Measurements from ENCODE around the gene CD52.
"Not testable (repeated sequence)": the region's sequence is repeated elsewhere in the genome, so short reads cannot be mapped to it uniquely, and the experiment has no call there.

Gene CD52

GRCh38 chr1:26300578-26301275 lies 17.0 kb upstream of the CD52 start:
- no peak for DNase-seq (ENCODE audit: low read depth in 2 of 2)

GRCh38 chr1:26302733-26303405 lies 14.9 kb upstream of the CD52 start:
- no peak for DNase-seq (ENCODE audit: low read depth in 2 of 2)

DNA sequence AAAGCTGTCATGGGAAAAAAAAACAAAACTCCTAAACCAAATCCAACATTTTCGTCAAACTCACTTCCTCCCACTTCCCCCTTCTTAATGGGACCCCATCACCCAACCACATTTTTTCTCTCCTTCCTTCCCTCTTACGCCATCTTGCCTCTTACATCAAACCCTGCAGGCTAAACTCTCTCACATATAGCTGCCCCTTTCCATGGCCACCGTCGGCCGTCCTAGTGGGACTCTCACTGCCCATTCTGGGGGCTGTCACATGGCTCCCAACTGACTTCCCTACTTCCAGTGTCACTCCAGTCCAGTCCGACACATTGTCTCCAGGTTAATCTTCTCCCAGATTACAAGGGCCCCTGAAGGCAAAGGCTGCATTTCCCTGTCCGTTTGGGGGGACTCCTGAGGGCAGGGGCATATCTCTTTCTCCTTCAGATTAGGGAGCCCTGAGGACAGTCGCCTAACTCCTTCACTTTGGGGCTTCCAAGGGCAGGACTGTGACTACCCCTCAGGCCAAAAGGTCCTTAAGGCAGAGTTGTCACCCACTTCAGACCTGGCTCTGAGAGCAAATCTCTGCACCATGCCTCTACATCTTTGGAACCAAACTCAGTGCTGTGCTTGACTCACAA lies 12.0 kb upstream of the CD52 start:
- DNase-seq (ENCODE audit: low read depth in 2 of 2) = no peak

GRCh38 chr1:26306290-26307229 lies 11.2 kb upstream of the CD52 start, which contains the start of gene UBXN11:
TSS of gene UBXN11 (minus strand) at chr1:26306636. CDS start at chr1:26302883, 3,753 bp downstream.
- DNase-seq (ENCODE audit: low read depth in 2 of 2) = peak; percentile 78 to 83

DNA sequence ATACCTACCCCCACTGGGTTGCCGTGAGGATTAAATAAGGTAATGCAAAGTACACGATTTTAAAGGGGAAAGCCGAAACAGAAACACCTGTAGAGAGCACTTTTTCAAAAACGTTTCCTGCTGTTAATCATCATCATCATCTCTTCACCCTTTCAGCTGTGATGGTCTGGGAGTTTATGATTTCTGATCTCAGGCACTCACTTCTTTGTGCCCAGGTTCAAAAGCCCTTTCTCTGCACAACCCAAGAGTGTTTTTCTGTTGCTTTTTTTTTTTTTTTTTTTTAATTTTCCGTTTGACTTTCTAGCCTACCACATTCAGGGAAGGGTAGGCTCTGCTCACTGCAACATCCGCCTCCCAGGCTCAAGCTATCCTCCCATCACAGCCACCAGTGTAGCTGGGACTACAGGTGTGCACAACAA lies 10.4 kb upstream of the CD52 start:
- no peak for DNase-seq (ENCODE audit: low read depth in 2 of 2)

DNA sequence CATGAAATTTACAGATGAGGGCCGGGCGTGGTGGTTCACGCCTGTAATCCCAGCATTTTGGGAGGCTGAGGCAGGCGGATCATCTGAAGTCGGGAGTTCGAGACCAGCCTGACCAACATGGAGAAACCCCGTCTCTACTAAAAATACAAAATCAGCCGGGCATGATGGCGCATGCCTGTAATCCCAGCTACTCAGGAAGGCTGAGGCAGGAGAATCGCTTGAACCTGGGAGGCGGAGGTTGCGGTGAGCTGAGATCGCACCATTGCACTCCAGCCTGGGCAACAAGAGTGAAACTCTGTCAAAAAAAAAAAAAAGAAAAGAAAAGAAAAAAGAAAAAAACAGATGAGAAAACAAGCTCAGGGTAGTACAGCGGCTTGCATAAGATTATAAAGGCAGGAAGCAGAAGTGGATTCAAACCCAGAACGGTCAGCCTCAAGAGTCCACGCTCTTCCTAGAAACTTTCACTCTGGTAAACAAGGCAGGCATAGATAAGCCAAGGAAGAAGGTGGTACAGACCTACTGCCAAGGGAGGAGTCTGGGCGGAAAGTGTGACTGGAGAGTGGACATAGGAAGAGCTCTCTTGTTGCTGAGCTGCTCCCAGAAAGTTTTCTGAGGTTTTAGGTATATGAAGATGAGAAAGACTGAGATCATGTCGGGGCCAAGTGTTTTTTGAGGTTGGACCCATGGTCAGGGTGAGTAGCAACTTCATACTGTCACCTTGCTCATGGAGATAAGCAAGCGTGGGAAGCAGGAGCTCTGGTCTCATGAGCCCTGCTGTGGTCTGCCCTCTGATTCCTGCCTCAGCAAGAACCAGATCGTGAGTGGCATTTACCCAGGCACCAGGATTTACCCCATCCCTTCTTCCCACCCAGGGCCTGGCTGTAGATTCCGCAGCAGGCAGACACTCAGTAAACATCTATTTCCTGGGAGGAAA lies 9.5 kb upstream of the CD52 start:
- not testable (repeated sequence) for DNase-seq (ENCODE audit: low read depth in 2 of 2)

- no peak for DNase-seq (ENCODE audit: low read depth in 2 of 2)
Observed at GRCh38 chr1:26314501-26314900, 3.3 kb upstream of the CD52 start.

GRCh38 chr1:26315874-26316850 lies 1.6 kb upstream of the CD52 start:
- DNase-seq (ENCODE audit: low read depth in 2 of 2) = no peak

DNA sequence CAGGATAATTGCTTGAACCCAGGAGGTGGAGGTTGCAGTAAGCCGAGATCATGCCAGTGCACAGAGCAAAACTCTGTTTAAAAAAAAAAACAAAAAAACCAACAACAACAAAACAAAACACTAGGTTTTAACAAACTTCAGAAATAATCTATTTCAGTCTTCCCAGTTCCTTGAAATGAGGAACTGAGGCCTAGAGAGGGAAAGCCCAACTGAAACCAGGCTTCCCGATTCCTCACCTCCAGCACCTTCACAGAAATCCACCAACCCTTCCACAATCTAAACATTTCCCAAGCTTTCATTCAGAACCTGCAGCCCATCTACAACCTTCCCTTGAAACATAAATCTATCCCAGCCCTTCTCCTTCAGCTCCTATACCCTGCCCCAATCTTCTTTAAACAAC lies 612 bp upstream of the CD52 start:
- DNase-seq (ENCODE audit: low read depth in 2 of 2) = no peak

DNA sequence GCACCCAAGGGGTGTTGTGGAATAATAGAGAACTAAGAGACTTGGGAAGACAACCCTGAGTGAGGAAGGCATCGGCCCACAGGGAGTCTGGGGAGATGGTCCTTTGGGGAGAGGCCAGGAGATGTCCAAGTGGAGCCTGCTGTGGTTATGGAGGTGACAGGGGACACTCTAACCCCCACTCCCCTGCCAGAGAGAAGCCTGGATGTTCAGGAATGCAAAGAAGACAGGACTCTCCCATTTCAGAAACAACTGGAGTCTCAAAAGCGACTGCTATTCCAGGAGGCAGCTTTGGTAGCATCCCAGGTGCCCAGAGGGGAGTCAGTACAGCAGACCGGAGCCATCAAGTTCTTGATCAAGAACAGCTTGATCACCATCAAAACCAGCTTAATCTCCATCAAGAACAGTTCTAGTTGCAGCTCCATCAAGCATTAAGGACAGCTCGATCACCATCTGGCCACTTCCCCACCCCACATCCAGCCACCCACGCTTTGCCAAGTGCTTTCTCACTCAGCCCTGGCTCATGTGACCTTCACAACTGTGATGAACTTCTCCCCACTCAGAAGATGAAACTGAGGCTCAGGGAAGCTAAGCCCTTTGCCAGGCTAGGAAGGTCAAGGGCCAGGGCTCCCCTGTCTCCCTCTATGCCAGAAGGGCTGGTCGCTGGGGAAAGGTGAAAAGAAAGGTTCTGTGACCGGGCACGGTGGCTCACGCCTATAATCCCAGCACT lies 743 bp downstream of the CD52 start:
- no peak for DNase-seq (ENCODE audit: low read depth in 2 of 2)

DNA sequence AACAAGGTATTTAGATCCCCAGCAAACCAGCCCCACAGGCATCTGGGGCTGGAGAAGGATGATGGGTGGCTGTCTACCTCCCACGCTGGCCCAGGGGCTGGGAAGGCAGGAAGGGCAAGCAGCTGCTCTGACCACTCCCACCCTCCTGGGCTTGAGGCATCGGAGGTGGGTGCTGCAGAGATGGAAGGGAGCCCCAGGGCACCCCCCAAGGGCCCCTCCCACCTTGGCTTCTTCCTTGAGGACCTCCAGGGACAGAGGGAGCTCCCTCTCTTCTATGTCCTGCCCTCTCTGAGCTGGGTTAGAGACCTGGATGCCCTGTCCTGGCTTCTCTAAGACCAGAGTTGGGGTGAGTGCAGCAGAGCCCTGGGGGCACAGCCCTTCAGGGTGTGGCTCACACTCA lies 3.1 kb downstream of the CD52 start:
- DNase-seq (ENCODE audit: low read depth in 2 of 2) = no peak

GRCh38 chr1:26321315-26322041 lies 3.7 kb downstream of the CD52 start:
- DNase-seq (ENCODE audit: low read depth in 2 of 2) = peak; percentile 96 to 98

- no peak for DNase-seq (ENCODE audit: low read depth in 2 of 2)
Observed at GRCh38 chr1:26322042-26322331, 4.2 kb downstream of the CD52 start.

GRCh38 chr1:26323382-26323781 lies 5.6 kb downstream of the CD52 start:
- no peak for DNase-seq (ENCODE audit: low read depth in 2 of 2)

DNA sequence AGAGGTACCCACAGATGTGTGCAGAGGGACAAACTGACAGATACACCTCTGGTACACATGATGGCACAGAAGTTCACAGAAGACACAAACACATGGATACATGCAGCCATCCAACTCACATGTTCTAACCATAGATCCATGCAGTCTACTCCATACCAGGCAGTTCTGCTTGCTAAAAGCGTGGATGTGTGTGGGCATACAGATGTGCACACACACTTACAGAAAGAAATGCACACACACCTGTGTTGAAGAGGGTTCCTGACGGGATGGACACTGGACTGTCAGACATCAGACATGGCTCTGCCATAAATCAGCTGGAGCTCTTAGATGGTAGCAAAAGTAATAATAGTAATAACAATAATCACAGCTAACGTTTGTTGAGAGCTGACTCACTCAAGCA lies 6.8 kb downstream of the CD52 start:
- no peak for DNase-seq (ENCODE audit: low read depth in 2 of 2)

- DNase-seq (ENCODE audit: low read depth in 2 of 2) = no peak
Observed at GRCh38 chr1:26327956-26328362, 10.2 kb downstream of the CD52 start.

- no peak for DNase-seq (ENCODE audit: low read depth in 2 of 2)
Observed at GRCh38 chr1:26328597-26328996, 10.8 kb downstream of the CD52 start.

DNA sequence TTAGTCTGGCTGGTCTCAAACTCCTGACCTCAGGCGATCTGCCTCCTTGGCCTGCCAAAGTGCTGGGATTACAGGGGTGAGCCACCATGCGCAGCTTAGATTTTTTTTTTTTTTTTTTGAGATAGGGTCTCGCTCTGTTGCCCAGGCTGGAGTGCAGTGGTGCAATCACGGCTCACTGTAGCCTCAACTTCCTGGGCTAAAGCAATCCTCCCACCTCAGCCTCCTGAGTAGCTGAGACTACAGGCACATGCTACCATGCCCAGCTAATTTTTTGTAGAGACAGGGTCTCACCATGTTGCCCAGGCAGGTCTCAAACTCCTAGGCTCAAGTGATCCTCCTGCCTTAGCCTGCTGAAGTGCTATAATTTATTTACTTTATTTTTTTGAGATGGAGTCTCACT lies 11.6 kb downstream of the CD52 start:
- not testable (repeated sequence) for DNase-seq (ENCODE audit: low read depth in 2 of 2)

Data from stimulated activated CD4-positive, alpha-beta T cell treated with anti-CD3 and anti-CD28 coated beads, Interleukin-1b, Interleukin-23, amount 100 ng/mL, for 4 hours (primary cell).